ENCODE measurements around the gene SEBOX. TPM values are rescaled to one million over a fixed set of nuclear protein-coding genes. Genes with fewer than 3 reads are reported as not detected.

Gene SEBOX
- total RNA-seq, 2 donors from 2014 or later, result not detected

GRCh38 chr17:28369684-28370034, 4.7 kb upstream of the SEBOX start:
- intact Hi-C loops (cut with DNase I), result no loop called here
- WGBS, 2 donors, result 68 to 86% methylated on average over 7 to 10 of the region's 10 CpGs

GRCh38 chr17:28368915-28369683, 4.1 kb upstream of the SEBOX start:
- Histone ChIP-seq H3K27ac (peak overlapping the region in 2 of 4 donors; percentile 72 to 82), H3K9me3 (no peaks in the 10 kb centered on the region), H3K36me3 (replicated peaks in 1 of 2; ENCODE audit: insufficient read depth in 1 of 2, low read depth in 2 of 2) (no peaks in the 10 kb centered on the region), H3K4me1 (peaks cover 40% of the 10 kb centered on the region), H3K27me3 (no peaks in the 10 kb centered on the region), H3K4me3 (no peak overlapping the region)
- ATAC-seq (no peak), DNase-seq (no peak)
- WGBS, 2 donors, result 90 to 93% methylated on average over 11 to 22 of the region's 23 CpGs
- intact Hi-C loops (cut with DNase I), result no loop called here
- TF ChIP-seq POLR2A (IDR thresholded peaks at IDR 0.05), result no peak
- TF ChIP-seq CTCF (IDR thresholded peaks at IDR 0.05), result no peak

More at GRCh38 chr17:28369684-28370034, 4.7 kb upstream of the SEBOX start:
- no peak for DNase-seq
- Histone ChIP-seq H3K4me1 (peaks cover 40% of the 10 kb centered on the region), H3K9me3 (no peaks in the 10 kb centered on the region), H3K27ac (peak overlapping the region in 3 of 4 donors; percentile 48 to 82 (median 72)), H3K27me3 (no peaks in the 10 kb centered on the region), H3K36me3 (replicated peaks in 1 of 2; ENCODE audit: insufficient read depth in 1 of 2, low read depth in 2 of 2) (no peaks in the 10 kb centered on the region), H3K4me3 (no peak overlapping the region)
- TF ChIP-seq POLR2A (IDR thresholded peaks at IDR 0.05) (no peak), CTCF (IDR thresholded peaks at IDR 0.05) (no peak)
- no peak for ATAC-seq

GRCh38 chr17:28368306-28368831, 3.4 kb upstream of the SEBOX start:
- TF ChIP-seq POLR2A (IDR thresholded peaks at IDR 0.05) (no peak), CTCF (IDR thresholded peaks at IDR 0.05) (no peak)
- DNase-seq, result no peak
- Histone ChIP-seq H3K27me3 (no peaks in the 10 kb centered on the region), H3K36me3 (replicated peaks in 1 of 2; ENCODE audit: insufficient read depth in 1 of 2, low read depth in 2 of 2) (peaks cover 0 to 5% of the 10 kb centered on the region in 2 donors), H3K9me3 (no peaks in the 10 kb centered on the region), H3K4me1 (peaks cover 40% of the 10 kb centered on the region), H3K27ac (peak overlapping the region in 1 of 4 donors; percentile 72), H3K4me3 (no peak overlapping the region)
- 32 to 55% methylated on average over 3 to 5 of the region's 5 CpGs for WGBS, 2 donors
- no peak for ATAC-seq
- intact Hi-C loops (cut with DNase I), result no loop called here

GRCh38 chr17:28367641-28368305, 2.8 kb upstream of the SEBOX start:
- no peak for ATAC-seq
- Histone ChIP-seq H3K27ac (no peak overlapping the region), H3K27me3 (no peaks in the 10 kb centered on the region), H3K4me1 (peaks cover 39% of the 10 kb centered on the region), H3K36me3 (replicated peaks in 1 of 2; ENCODE audit: insufficient read depth in 1 of 2, low read depth in 2 of 2) (peaks cover 0 to 6% of the 10 kb centered on the region in 2 donors), H3K9me3 (no peaks in the 10 kb centered on the region), H3K4me3 (no peak overlapping the region)
- TF ChIP-seq CTCF (IDR thresholded peaks at IDR 0.05) (no peak), POLR2A (IDR thresholded peaks at IDR 0.05) (no peak)
- intact Hi-C loops (cut with DNase I), result no loop called here
- no peak for DNase-seq
- WGBS, 2 donors, result 79 to 83% methylated on average over 12 to 21 of the region's 21 CpGs
